HG02798 (cell line): Measurements from ENCODE around the gene CLOCK.
A peak's percentile ranks its signal among the peaks of the same experiment; 100 is the strongest.

ENCODE experiments used
- ATAC-seq: cut with Tn5 transposase; IDR thresholded peaks from one replicate; pipeline ENCODE4 v1.9.1; 2021; ENCODE audit warnings: mild to moderate bottlenecking; ENCODE audit not compliant: unreplicated experiment, poor library complexity

CLOCK gene

DNA sequence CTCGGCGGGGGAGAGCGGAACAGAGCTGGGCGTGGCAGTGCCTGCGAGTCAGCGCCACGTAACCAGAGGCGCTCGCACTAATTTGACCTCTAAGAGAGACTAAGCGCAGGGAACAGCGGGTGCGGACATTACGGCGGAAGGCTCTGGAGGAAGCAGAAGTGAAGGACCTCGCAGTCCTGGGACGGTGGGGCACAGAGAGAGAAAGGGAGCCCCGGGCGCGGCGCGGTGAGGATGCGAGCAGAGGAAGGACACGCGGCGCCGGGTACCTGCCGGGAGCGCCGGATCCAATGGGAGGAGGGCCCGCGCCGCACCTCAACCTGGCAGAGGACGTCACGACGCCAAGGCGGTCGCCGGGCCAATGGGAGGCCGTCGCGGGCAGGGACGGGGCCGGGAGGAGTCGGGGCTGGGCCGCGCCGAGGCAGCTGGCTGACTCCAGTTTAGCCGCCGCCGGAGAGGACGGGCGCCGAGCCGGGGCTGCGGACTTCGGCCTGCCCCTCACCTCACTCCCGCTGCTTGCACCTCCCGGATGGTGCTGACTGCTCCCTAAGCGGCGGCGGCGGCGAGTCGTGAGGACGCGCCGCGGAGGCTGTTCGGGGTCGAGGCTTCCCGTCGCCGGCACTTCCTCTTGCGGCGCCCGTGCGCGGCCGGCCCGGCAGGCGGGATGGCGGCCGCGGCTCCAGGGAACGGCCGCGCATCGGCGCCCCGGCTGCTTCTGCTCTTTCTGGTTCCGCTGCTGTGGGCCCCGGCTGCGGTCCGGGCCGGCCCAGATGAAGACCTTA lies 151.0 kb downstream of the CLOCK start, which contains the start of gene TMEM165:
Gene TMEM165 (plus strand): TSS at position 429 of the 779 bp plus-strand sequence. CDS start 233 bp downstream, at position 662.
- ATAC-seq, result peak; percentile 96

DNA sequence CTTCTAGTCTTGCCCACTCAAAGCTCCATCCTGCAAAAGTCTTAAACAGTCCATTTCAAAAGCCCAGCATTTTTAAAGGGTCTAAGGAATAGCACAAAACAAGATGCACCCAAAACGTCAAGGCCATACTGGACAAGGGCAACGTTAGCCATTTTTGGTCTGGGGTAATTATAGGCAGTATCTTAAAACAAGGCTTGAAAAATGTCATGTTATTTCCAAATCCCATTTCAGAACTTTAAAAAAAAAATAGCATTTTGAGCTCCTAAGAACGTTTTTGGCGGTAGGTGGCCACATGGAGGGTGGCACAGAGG lies 151.5 kb downstream of the CLOCK start:
- ATAC-seq, result no peak

- ATAC-seq, result no peak
These were observed 153.0 kb downstream of the CLOCK start for GRCh38 chr4:55393461-55394320.

GRCh38 chr4:55386840-55387239 lies 159.9 kb downstream of the CLOCK start:
- no peak for ATAC-seq

GRCh38 chr4:55386073-55386472 lies 160.6 kb downstream of the CLOCK start:
- ATAC-seq, result peak; percentile 90

DNA sequence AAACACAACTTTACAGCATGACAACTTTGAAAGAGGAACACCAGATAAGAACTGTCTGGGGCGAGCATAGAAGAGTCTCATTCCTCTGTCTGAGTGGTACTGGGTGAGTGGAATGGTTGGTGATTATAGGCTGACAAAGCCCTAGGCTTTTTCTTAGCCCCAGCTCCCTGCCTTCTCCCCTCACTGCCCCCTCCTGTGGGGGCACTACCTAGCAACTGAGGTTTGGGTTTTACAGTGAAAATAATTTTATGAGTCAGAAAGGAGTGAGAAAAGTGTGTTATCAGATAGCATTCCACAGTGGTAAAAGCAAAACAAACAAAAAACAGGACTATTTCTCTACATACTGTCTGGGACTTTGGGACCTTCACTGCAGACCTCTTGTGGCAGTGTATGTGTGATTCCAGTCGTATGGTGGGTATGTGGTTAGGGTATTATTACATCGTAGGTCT lies 161.5 kb downstream of the CLOCK start:
- no peak for ATAC-seq

DNA sequence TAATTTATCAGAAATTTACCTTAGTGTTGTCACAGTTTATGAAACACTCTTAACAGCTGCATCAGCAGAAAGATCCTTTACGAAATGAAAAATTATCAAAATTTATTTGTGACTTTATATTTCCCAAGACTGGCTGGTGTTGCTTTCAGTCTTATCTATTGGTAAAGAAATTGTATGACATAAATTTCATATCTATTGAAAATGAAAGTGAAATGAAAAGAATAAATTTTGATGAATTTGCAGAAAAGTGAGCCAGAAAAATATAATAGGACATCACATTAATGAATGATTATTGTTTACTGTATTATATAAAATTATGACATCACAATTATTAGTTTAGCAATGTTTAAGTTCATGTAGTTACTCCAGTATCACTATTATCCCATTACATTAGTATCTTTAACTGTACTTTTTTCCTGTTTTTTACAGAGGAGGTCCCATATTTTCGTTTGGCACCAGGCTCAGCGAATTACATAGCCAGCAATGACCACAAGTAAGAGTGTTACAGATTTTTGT lies 164.2 kb downstream of the CLOCK start:
- ATAC-seq, result no peak

- no peak for ATAC-seq
These were observed 165.2 kb downstream of the CLOCK start for GRCh38 chr4:55381502-55381901.

GRCh38 chr4:55380576-55380975 lies 166.1 kb downstream of the CLOCK start:
- ATAC-seq, result no peak

DNA sequence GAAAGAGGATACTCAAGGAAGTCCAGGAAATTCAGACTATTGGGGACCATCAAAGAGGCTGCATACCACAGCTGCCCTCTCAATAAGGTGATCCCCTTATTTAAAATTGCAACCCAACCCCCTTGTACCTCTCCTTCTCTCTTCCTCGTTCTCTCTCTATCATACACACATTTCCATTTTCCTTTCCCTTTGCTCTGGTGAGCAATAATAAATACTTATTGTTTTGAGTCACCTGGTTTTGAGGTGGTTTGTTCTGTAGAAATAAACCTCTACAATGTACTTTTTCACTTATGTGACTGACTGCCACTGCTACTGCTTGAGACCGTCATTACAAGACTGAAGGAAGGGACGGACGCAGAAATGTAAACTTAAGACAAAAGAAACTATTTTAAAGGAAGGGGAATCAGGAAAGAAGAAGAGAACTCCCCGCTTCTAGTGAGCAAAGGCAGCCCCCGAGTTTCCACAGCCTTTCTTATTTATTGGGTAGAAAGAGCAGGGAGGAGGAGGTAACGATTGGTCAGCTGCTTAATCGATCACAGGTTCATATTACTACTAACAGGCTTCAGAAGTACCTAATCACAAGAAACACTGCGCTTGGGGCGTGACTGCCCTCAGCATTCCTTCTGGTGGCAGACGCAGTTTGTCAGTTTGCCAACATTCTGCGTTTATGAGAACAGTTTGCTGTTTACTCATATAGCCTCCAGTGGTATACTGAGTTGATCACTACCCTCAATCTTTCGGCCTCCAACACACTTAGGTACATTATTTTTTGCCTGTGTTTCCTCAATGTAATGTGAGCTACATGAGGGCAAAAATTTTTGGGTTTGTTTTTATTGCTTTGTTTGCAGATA lies 167.9 kb downstream of the CLOCK start:
- no peak for ATAC-seq
